ENCODE results near the gene PRDM16. TPM values are rescaled to one million over a fixed set of nuclear protein-coding genes. Genes with fewer than 3 reads are reported as not detected.

PRDM16 gene
- total RNA-seq, 1 donor from 2014 or later: 5.6 TPM

- DNase-seq (ENCODE audit: low read depth): no peak
Observed at GRCh38 chr1:3234281-3234680, 165.3 kb downstream of the PRDM16 start.

DNA sequence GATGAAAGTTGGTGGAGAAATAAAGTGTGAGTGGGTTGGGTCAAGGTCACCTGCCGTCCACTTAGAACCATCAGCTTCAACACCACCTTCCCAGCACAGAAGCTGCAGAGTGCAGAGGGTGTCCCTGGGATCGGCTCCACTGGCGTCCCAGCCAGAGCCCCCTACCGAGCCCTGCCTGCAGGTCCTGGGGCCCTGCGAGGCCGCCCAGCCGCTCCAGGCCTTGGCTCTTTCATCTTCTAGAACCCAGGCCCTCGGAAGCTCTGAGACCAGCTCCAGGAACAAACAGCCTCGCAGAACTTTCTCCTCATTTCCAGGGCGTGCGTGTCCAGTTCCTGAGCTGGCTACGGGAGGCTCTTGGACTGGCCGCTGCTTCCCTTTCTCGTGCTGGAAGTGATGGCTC is 166.0 kb downstream of the PRDM16 start:
- peaks cover 19% of the 10 kb centered on the region for H3K27me3 ChIP-seq (ENCODE audit: control insufficient read depth, insufficient read depth, low read length)
- no peak for TF ChIP-seq CTCF (IDR thresholded peaks at IDR 0.05; ENCODE audit: insufficient read depth, low read length, poor library complexity, severe bottlenecking)
- DNase-seq (ENCODE audit: low read depth): no peak
- no peak overlapping the region for H3K4me3 ChIP-seq (ENCODE audit: low read depth, low read length)
- H3K36me3 ChIP-seq (ENCODE audit: control insufficient read depth, insufficient read depth, low read length): no peaks in the 10 kb centered on the region

More at GRCh38 chr1:3234281-3234680, 165.3 kb downstream of the PRDM16 start:
- TF ChIP-seq CTCF (IDR thresholded peaks at IDR 0.05; ENCODE audit: insufficient read depth, low read length, poor library complexity, severe bottlenecking): no peak
- H3K4me3 ChIP-seq (ENCODE audit: low read depth, low read length): no peak overlapping the region
- H3K27me3 ChIP-seq (ENCODE audit: control insufficient read depth, insufficient read depth, low read length): peaks cover 20% of the 10 kb centered on the region
- H3K36me3 ChIP-seq (ENCODE audit: control insufficient read depth, insufficient read depth, low read length): no peaks in the 10 kb centered on the region

DNA sequence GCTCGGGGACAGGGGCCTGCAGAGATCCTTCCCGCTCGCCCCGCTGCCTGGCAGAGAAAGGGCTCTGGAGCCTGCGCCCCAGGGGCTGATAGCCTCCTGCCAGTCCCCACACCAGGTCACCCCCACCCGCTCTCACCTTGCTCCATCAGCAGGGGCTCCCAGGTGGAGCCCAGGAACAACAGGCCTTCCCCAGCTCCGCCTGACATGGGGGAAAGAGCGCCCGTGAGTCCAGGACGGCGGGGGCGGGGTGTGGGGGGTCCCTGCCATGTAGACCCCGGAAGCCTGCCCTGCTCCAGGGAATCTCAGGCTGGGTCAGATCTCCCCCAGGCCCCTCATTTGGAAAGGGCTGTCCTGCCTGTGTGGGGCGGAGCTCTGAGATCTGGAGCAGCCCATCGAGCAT is 166.5 kb downstream of the PRDM16 start:
- H3K27me3 ChIP-seq (ENCODE audit: control insufficient read depth, insufficient read depth, low read length): peaks cover 16% of the 10 kb centered on the region
- no peak for TF ChIP-seq CTCF (IDR thresholded peaks at IDR 0.05; ENCODE audit: insufficient read depth, low read length, poor library complexity, severe bottlenecking)

GRCh38 chr1:3236361-3236760 is 167.4 kb downstream of the PRDM16 start:
- TF ChIP-seq CTCF (IDR thresholded peaks at IDR 0.05; ENCODE audit: insufficient read depth, low read length, poor library complexity, severe bottlenecking): no peak
- no peak for DNase-seq (ENCODE audit: low read depth)
- peaks cover 17% of the 10 kb centered on the region for H3K27me3 ChIP-seq (ENCODE audit: control insufficient read depth, insufficient read depth, low read length)
- no peak overlapping the region for H3K4me3 ChIP-seq (ENCODE audit: low read depth, low read length)
- no peaks in the 10 kb centered on the region for H3K36me3 ChIP-seq (ENCODE audit: control insufficient read depth, insufficient read depth, low read length)

More for the DNA sequence above, 166.5 kb downstream of the PRDM16 start:
- H3K4me3 ChIP-seq (ENCODE audit: low read depth, low read length): no peak overlapping the region
- H3K36me3 ChIP-seq (ENCODE audit: control insufficient read depth, insufficient read depth, low read length): no peaks in the 10 kb centered on the region
- no peak for DNase-seq (ENCODE audit: low read depth)

DNA sequence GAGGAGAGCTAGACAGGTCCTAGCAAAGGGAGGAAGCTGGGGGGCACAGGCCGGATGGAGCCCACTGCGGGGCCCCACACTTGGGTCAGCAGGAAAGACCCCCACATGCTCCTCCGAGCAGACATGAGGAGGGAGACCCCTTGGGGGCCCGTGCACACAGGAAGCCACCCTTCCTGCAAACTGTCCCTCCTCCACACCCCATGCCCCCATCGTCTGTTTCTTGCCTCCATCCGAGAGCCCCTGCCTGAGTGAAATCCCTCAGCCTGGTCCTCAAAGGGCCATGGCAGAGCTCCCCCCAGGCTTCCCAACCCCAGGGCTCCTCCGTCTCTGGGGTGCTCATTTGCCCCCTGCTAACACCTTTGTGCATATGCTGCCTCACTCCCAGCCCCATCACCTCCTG is 168.0 kb downstream of the PRDM16 start:
- Histone ChIP-seq H3K36me3 (ENCODE audit: control insufficient read depth, insufficient read depth, low read length) (no peaks in the 10 kb centered on the region), H3K27me3 (ENCODE audit: control insufficient read depth, insufficient read depth, low read length) (peaks cover 15% of the 10 kb centered on the region), H3K4me3 (ENCODE audit: low read depth, low read length) (no peak overlapping the region)
- DNase-seq (ENCODE audit: low read depth): no peak
- no peak for TF ChIP-seq CTCF (IDR thresholded peaks at IDR 0.05; ENCODE audit: insufficient read depth, low read length, poor library complexity, severe bottlenecking)

- no peak for DNase-seq (ENCODE audit: low read depth)
- H3K27me3 ChIP-seq (ENCODE audit: control insufficient read depth, insufficient read depth, low read length): peaks cover 16% of the 10 kb centered on the region
- TF ChIP-seq CTCF (IDR thresholded peaks at IDR 0.05; ENCODE audit: insufficient read depth, low read length, poor library complexity, severe bottlenecking): no peak
- no peaks in the 10 kb centered on the region for H3K36me3 ChIP-seq (ENCODE audit: control insufficient read depth, insufficient read depth, low read length)
- H3K4me3 ChIP-seq (ENCODE audit: low read depth, low read length): no peak overlapping the region
Observed at GRCh38 chr1:3237570-3237969, 168.6 kb downstream of the PRDM16 start.

Measured in kidney epithelial cell (primary cell).